Esophagus muscularis mucosa (tissue), 4 donors: ENCODE results near the gene PTPN3.

Experiments
- EP300 ChIP-seq: sonication (generic); formaldehyde crosslinking; IDR thresholded peaks from one replicate; pipeline ENCODE4 v1.6.1; 2017; ENCODE audit warnings: antibody characterized with exemption
- POLR2A ChIP-seq: fragments of 450-650 bp; IDR thresholded peaks from one replicate; pipeline ENCODE4 v1.6.1; 2017; ENCODE audit warnings: antibody characterized with exemption, moderate library complexity, mild to moderate bottlenecking, low read depth
- POLR2AphosphoS5 ChIP-seq, 2 donors: sonication (generic); formaldehyde crosslinking; IDR thresholded peaks; one replicate each; pipeline ENCODE4 v1.6.1; 2017; ENCODE audit warnings: antibody characterized with exemption in 2 of 2
- TF ChIP-seq, protein P1 (sequence below), 3 experiments: fragments of 200-600 bp in 2 of 3; fragments of 450-650 bp in 1 of 3; sonication (generic) in 2 of 3; IDR thresholded peaks; one replicate each; pipeline ENCODE4 v1.5.1; 2017 to 2019; ENCODE audit warnings: antibody characterized with exemption in 3 of 3, mild to moderate bottlenecking in 2 of 3, moderate library complexity in 1 of 3

DNA sequence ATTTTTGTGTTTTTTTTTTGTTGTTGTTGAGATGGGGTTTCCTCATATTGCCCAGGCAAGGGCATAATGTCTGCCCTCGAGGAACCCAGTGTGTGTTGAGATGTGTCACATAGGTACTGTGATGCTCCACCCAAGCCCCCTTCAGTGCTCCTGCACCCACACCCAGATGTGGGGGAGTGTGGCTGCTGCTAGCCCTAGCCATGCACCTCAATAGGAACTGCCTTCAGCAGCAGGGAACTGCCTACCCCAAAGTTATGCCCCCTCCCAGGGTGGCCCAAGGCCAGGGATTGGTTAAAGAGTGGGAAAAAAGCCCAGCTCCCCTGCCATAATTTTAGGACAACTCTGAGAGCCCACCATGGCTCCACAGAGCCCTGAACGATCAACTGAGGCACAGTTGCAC lies 143.9 kb downstream of the PTPN3 start:
- TF ChIP-seq, protein P1, sequence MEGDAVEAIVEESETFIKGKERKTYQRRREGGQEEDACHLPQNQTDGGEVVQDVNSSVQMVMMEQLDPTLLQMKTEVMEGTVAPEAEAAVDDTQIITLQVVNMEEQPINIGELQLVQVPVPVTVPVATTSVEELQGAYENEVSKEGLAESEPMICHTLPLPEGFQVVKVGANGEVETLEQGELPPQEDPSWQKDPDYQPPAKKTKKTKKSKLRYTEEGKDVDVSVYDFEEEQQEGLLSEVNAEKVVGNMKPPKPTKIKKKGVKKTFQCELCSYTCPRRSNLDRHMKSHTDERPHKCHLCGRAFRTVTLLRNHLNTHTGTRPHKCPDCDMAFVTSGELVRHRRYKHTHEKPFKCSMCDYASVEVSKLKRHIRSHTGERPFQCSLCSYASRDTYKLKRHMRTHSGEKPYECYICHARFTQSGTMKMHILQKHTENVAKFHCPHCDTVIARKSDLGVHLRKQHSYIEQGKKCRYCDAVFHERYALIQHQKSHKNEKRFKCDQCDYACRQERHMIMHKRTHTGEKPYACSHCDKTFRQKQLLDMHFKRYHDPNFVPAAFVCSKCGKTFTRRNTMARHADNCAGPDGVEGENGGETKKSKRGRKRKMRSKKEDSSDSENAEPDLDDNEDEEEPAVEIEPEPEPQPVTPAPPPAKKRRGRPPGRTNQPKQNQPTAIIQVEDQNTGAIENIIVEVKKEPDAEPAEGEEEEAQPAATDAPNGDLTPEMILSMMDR (IDR thresholded peaks at IDR 0.05), result no peak
- TF ChIP-seq POLR2A (no peak), POLR2AphosphoS5 (IDR thresholded peaks at IDR 0.05) (no peak), EP300 (no peak)
